MCF 10A (cell line): ENCODE measurements around the gene RS1. TPM values are rescaled to one million over a fixed set of nuclear protein-coding genes. Genes with fewer than 3 reads are reported as not detected.

ENCODE experiments used
- BruUV-seq: library from RNA; stranded (reverse); fragments of 400-500 nt; replicated peaks from 2 replicates; lab custom pipeline; 2021; lab: Mats Ljungman, UMichigan
- CTCF ChIA-PET: fragments of 300-600 bp; sonication (Branson Sonifier 250); formaldehyde crosslinking; extraction: SDS; loops from one replicate; lab custom pipeline; 2021; ENCODE audit warnings: antibody characterized with exemption, inconsistent platforms; lab: Yijun Ruan, JAX
- POLR2A ChIA-PET: fragments of 300-600, 350-650 bp; sonication (Branson Sonifier 250); formaldehyde crosslinking; extraction: SDS; loops from one replicate; lab custom pipeline; 2020; ENCODE audit warnings: antibody characterized with exemption, inconsistent platforms; lab: Yijun Ruan, JAX
- DNase-seq: peaks from one replicate; pipeline ENCODE4 v3.0.0-alpha.2; 2018; ENCODE audit not compliant: unreplicated experiment
- H3K27ac Mint-ChIP-seq: one replicate; pipeline ENCODE4 v1.8.0; 2022; ENCODE audit warnings: mild to moderate bottlenecking, low read depth, mixed read lengths; ENCODE audit not compliant: unreplicated experiment
- H3K27me3 Mint-ChIP-seq: one replicate; pipeline ENCODE4 v1.8.0; 2022; ENCODE audit warnings: mixed read lengths; ENCODE audit not compliant: insufficient read depth, unreplicated experiment
- H3K36me3 Mint-ChIP-seq: one replicate; pipeline ENCODE4 v1.8.0; 2022; ENCODE audit warnings: mild to moderate bottlenecking, moderate library complexity, mixed read lengths; ENCODE audit not compliant: insufficient read depth, unreplicated experiment
- H3K4me1 Mint-ChIP-seq: one replicate; pipeline ENCODE4 v1.8.0; 2022; ENCODE audit warnings: mixed read lengths; ENCODE audit not compliant: insufficient read depth, unreplicated experiment
- H3K4me3 Mint-ChIP-seq: one replicate; pipeline ENCODE4 v1.8.0; 2022; ENCODE audit warnings: mild to moderate bottlenecking, moderate library complexity, mixed read lengths; ENCODE audit not compliant: unreplicated experiment
- H3K9me3 Mint-ChIP-seq: one replicate; pipeline ENCODE4 v1.8.0; 2022; ENCODE audit warnings: mixed read lengths; ENCODE audit not compliant: unreplicated experiment
- intact Hi-C: fragments of 100-400 bp; cut with micrococcal nuclease; formaldehyde crosslinking; loops from 2 replicates; pipeline ENCODE4 v1.14.1; 2022
- total RNA-seq: library from RNA; stranded (reverse); gene quantifications from 2 replicates; pipeline ENCODE4 v1.2.3, GENCODE V29; 2022
- TF ChIP-seq, protein P1 (sequence below): fragments of 200-600 bp; IDR thresholded peaks from one replicate; pipeline ENCODE4 v1.8.0; 2022; ENCODE audit warnings: antibody characterized with exemption, mild to moderate bottlenecking; ENCODE audit not compliant: unreplicated experiment

RS1 gene
- total RNA-seq, 1 experiment from 2014 or later = not detected

DNA sequence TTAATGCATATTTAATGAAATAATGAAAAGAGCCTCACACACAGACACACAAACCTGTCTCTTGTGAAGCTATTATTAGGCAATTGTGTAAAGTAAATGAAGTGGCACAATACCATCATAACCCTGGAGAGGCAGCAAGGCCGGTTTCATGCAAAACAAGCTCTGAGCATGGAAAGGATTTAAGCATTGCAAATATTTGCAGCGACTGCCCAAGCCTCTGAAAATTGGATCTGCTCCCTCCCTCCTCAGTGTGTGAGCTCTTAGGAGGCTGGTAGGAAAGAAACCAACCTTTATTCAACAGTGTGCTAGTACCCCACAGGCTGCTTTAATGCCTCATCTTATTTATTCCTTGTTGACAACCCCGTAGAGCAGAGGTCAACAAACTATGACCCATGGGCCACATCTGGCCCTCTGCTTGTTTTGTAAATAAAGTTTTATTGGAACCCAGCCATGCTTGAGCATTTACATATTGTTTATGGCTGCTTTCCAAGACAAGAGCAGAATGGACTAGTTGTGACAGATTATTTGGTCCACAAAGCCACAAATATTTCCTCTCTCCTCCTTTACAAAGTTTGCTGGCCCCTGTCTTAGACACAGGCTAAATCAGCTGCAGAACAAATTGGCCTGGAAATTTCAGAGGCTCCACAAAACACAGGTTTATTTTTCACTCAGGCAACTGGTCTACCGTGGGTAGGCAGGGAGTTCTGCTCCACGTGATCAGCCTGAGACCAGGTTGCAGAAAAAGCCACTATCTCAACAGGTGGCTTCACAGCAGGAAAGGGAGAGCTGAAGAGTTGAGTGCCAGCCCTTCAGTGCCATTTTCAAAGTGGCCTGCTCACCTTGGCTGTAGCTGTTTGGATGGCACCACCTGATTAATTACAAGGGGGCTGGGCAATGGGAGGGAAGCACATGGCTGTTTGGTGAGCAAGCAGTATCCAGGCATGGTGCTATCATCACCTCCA lies 16.8 kb downstream of the RS1 start:
- POLR2A ChIA-PET = no interaction called here
- no peak overlapping the region for H3K27ac Mint-ChIP-seq
- no peaks in the 10 kb centered on the region for H3K9me3 Mint-ChIP-seq
- no TSS peak for BruUV-seq
- CTCF ChIA-PET = interaction anchor here (0.5 to 0.6 kb wide), 3 partner anchors 12 to 37 kb away, joined by 3 to 4 read pairs (median 3); no protein-coding TSS in a partner anchor
- DNase-seq = no peak
- no peak overlapping the region for H3K4me3 Mint-ChIP-seq
- TF ChIP-seq, protein P1, sequence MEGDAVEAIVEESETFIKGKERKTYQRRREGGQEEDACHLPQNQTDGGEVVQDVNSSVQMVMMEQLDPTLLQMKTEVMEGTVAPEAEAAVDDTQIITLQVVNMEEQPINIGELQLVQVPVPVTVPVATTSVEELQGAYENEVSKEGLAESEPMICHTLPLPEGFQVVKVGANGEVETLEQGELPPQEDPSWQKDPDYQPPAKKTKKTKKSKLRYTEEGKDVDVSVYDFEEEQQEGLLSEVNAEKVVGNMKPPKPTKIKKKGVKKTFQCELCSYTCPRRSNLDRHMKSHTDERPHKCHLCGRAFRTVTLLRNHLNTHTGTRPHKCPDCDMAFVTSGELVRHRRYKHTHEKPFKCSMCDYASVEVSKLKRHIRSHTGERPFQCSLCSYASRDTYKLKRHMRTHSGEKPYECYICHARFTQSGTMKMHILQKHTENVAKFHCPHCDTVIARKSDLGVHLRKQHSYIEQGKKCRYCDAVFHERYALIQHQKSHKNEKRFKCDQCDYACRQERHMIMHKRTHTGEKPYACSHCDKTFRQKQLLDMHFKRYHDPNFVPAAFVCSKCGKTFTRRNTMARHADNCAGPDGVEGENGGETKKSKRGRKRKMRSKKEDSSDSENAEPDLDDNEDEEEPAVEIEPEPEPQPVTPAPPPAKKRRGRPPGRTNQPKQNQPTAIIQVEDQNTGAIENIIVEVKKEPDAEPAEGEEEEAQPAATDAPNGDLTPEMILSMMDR = no peak
- H3K36me3 Mint-ChIP-seq = no peaks in the 10 kb centered on the region
- intact Hi-C loops = no loop called here
- H3K4me1 Mint-ChIP-seq = no peaks in the 10 kb centered on the region
- no peaks in the 10 kb centered on the region for H3K27me3 Mint-ChIP-seq

DNA sequence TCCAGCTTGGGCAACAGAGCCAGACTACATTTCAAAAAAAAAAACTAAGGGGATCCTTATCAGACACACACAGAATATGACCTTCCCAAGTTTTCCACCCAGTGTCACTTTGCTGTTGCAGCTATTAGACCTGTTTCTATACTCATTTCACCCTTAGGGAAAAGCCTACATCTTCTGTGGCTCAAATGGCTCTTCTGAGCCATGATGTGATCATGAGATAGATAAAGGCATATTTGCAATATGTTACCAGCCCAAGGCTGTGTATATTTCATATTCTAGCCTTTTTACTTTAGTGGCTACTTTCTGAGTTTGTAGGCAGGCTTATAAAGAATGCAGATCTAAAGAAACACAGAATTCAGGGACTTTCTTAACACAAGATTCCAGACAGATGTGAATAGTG lies 19.3 kb downstream of the RS1 start:
- intact Hi-C loops = no loop called here
- no peaks in the 10 kb centered on the region for H3K4me1 Mint-ChIP-seq
- H3K9me3 Mint-ChIP-seq = no peaks in the 10 kb centered on the region
- DNase-seq = no peak
- CTCF ChIA-PET = interaction anchor here (0.6 kb wide), 1 partner anchor 39 kb away, joined by 3 read pairs; no protein-coding TSS in a partner anchor
- H3K27me3 Mint-ChIP-seq = no peaks in the 10 kb centered on the region
- no peaks in the 10 kb centered on the region for H3K36me3 Mint-ChIP-seq
- POLR2A ChIA-PET = no interaction called here
- TF ChIP-seq, protein P1 = no peak
- H3K4me3 Mint-ChIP-seq = no peak overlapping the region
- no peak overlapping the region for H3K27ac Mint-ChIP-seq
- no TSS peak for BruUV-seq

DNA sequence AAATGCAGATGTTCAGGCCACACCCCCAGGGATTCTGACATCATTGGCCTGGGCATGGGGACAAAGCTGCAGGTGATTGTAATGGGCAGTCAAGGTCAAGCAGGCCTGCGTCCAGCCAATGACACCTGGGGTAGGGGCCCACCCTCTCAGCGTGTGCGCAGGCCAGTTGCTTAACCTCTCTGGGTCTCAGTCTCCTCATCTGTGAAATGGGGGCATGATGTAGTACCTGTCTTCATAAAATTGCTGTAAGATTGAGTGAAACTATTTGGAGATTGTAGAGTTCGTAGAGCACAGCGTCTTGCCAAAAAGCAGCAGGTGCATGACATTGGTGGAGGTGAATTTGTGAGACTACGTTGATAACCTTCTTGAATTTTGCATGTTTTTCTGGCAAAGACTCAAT lies 21.2 kb downstream of the RS1 start:
- DNase-seq = no peak
- Mint-ChIP-seq H3K9me3 (peaks cover 3% of the 10 kb centered on the region), H3K4me1 (no peaks in the 10 kb centered on the region), H3K27ac (no peak overlapping the region), H3K4me3 (no peak overlapping the region), H3K27me3 (no peaks in the 10 kb centered on the region), H3K36me3 (no peaks in the 10 kb centered on the region)
- CTCF ChIA-PET = no interaction called here
- POLR2A ChIA-PET = no interaction called here
- TF ChIP-seq, protein P1 = no peak
- intact Hi-C loops = no loop called here
- BruUV-seq = no TSS peak

DNA sequence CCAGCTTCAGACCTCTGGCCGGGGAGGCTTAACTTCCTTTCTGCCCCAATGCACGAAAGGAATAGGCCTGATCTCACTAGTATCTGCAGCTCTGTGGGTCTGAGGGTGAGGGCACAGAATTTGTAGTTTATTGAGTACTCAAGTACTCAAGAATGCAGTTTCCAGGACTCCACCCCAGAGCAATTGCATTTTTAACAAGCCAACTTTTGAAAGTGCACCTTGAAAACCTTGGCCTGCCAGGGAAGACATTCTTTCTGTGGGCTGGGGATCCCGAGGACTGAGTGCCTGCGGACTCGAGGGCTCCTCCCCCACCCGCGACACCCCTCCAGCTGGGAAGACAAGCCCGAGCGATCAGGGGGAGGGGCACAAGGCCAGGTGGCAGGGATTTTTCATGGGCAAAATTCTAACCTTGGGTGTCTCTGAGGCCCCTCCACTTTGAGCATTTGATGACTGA lies 22.4 kb downstream of the RS1 start:
- no peaks in the 10 kb centered on the region for H3K36me3 Mint-ChIP-seq
- no peak overlapping the region for H3K4me3 Mint-ChIP-seq
- ChIA-PET POLR2A (no interaction called here), CTCF (no interaction called here)
- no TSS peak for BruUV-seq
- H3K27me3 Mint-ChIP-seq = no peaks in the 10 kb centered on the region
- no peaks in the 10 kb centered on the region for H3K4me1 Mint-ChIP-seq
- no peak overlapping the region for H3K27ac Mint-ChIP-seq
- intact Hi-C loops = no loop called here
- TF ChIP-seq, protein P1 = no peak
- DNase-seq = no peak
- H3K9me3 Mint-ChIP-seq = peaks cover 8% of the 10 kb centered on the region
